Glomerular visceral epithelial cell (primary cell): ENCODE measurements around the gene SPEF1.
A peak's percentile ranks its signal among the peaks of the same experiment; 100 is the strongest.

Experiments used
- DNase-seq: peaks from one replicate; pipeline ENCODE4 v3.0.0-alpha.2; 2016; ENCODE audit errors: extremely low spot score

SPEF1 gene

GRCh38 chr20:3766422-3767109 is 14.7 kb downstream of the SPEF1 start:
- DNase-seq, result no peak

- DNase-seq, result no peak
Measured at GRCh38 chr20:3765171-3765882, 15.9 kb downstream of the SPEF1 start.

DNA sequence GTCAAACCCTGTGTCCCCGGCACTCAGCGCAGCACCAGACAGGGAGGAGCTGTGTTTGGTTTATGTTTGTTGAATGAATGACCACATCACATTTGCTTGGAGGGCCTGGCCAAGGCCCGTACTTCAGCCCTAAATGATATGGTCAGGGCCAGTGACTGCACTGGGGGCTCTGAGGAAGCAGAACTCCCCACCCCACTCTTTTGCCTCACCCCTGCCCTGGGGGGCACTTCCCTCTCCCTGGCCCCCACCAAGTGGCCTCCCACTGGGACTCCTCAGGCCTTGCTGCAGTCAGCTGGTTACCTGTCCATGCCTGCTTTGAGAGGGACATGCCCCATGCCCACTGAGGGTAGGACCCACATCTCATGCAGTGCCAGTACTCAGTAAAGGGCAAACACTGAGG is 16.6 kb downstream of the SPEF1 start:
- no peak for DNase-seq

GRCh38 chr20:3763671-3764601 is 17.3 kb downstream of the SPEF1 start:
- no peak for DNase-seq

- no peak for DNase-seq
Measured at GRCh38 chr20:3760655-3761348, 20.4 kb downstream of the SPEF1 start.

DNA sequence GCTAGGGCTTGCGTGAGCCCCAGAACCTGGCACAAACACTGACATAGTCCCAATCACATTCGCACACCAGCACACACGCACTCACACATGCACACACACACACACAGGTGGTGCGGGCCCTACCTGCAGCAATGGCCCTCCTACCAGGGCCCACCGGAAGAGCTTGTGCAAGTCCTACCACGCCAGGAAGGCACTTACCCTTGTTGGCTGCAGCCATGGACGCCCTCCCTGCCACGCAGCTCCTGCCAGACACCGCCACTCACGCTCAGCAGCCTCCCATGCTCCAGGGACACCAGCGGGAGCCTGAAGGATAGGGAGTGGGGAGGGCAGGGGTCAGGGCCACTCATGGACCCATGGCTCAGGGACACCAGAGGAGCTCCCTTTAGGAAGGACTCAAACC is 21.4 kb downstream of the SPEF1 start:
- no peak for DNase-seq

DNA sequence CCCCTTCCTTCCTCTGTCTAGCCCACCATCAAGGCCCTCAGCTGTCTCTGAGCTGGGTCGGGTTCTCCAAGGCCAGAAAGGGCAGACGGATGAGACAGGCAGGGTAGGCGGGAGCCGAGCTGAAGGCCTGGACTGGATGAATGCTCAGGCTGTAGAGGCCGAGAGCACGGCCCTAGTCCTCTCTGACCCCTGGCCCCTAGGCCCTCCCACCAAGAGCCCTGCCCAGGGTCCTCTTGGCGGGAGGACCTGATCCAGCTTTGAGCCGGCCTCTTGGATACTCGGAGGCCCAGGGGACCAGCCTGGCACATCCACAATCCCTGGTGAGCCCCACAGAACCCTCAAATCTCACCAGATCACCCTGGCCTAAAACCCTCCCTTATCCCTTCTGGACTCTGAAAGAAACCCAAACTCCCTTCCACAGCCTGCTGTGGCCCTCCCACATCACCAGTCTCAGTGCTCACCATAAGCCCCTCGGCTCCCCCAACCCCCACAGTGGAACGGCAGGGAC is 21.9 kb downstream of the SPEF1 start:
- no peak for DNase-seq

GRCh38 chr20:3758566-3758965 is 22.7 kb downstream of the SPEF1 start:
- DNase-seq, result no peak

DNA sequence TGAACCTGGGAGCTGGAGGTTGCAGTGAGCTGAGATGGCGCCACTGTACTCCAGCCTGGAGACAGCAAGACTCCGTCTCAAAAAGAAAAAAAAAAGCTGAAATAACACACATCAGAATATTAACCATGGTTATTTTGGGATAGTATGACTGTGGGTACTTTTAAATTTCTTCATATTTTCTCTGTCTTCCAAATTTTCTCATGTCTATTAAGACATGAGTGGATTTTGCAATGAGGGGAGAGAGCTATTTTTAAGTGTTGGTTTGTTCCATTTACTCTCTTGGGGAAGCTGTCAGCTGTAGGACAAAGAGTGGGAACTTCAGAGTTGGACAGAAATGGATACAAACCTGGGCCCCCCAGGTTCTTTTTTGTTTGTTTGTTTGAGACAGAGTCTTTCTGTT is 24.0 kb downstream of the SPEF1 start:
- no peak for DNase-seq

GRCh38 chr20:3755814-3756480 is 25.3 kb downstream of the SPEF1 start:
- DNase-seq, result no peak

DNA sequence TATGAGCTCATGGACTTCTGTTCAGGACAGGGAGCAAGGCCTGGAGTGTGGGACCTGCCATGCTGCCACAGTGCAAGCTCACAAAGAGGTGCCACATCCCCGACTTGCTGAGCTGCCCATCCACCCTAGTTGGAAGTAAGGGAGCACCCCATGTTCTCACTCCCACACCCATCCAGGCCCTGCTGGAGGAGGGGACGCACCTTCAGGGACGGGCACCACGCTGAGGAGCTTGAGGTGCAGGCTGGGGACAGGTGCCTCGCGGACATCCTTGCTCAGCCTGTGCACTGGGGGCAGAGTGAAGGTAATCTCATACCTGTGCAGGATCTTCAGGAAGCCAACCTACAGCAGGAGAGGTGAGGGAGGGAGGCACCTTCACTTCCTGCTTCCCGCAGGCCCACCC is 26.0 kb downstream of the SPEF1 start:
- DNase-seq, result no peak

DNA sequence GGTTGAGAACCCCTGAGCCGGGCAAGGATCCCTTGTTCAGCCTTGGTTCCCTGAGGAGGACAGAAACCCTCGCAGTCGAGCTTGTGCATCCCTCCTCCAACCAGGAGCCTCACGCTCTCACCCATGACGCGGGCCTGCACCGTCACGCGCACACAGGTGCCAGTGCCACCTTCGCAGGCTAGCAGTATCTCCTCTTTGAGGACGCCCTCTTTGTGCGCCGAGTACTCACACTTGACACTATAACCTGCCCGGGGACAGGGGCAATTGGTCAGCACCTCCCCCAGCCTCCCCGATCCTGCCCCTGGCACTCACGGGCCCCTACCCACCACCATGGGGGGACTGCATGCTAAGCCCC is 27.0 kb downstream of the SPEF1 start:
- DNase-seq, result no peak

GRCh38 chr20:3753501-3754275 is 27.6 kb downstream of the SPEF1 start:
- DNase-seq, result no peak

- peak; percentile 63 for DNase-seq
Measured at GRCh38 chr20:3753098-3753497, 28.1 kb downstream of the SPEF1 start.

DNA sequence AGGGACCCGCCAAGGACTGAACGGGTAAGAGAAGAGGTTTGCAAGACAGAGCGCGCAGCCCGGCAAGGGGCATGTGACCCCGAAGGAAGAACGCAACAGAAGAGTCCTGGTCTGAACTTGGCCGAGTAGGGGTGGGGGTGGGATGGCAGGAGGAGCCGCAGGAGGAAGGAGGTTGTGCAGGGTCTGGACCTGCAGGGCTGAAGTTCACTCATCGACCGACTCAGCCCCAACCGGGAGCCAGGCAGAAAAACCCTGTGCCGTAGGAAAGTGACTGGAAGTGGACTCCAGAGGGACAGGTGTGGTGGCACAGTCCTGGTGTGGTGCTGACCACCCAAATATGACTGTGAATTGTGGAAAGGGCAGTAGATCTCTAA is 28.9 kb downstream of the SPEF1 start:
- no peak for DNase-seq

GRCh38 chr20:3751675-3752385 is 29.4 kb downstream of the SPEF1 start:
- DNase-seq, result no peak

DNA sequence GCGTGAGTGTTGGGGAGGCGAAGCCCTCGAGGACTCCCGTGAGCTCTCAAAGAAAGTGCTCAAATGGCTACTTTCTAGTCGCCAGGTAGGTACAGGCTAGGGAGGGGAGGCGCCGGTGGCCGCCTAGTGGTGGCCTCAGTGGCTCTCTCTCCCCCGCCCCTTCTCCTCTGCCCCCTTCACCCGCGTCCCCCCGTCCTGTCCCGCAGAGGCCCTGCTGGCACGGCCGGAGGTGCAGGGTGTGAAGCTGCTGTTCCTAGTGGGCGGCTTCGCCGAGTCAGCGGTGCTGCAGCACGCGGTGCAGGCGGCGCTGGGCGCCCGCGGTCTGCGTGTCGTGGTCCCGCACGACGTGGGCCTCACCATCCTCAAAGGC is 30.0 kb downstream of the SPEF1 start:
- DNase-seq, result no peak

DNA sequence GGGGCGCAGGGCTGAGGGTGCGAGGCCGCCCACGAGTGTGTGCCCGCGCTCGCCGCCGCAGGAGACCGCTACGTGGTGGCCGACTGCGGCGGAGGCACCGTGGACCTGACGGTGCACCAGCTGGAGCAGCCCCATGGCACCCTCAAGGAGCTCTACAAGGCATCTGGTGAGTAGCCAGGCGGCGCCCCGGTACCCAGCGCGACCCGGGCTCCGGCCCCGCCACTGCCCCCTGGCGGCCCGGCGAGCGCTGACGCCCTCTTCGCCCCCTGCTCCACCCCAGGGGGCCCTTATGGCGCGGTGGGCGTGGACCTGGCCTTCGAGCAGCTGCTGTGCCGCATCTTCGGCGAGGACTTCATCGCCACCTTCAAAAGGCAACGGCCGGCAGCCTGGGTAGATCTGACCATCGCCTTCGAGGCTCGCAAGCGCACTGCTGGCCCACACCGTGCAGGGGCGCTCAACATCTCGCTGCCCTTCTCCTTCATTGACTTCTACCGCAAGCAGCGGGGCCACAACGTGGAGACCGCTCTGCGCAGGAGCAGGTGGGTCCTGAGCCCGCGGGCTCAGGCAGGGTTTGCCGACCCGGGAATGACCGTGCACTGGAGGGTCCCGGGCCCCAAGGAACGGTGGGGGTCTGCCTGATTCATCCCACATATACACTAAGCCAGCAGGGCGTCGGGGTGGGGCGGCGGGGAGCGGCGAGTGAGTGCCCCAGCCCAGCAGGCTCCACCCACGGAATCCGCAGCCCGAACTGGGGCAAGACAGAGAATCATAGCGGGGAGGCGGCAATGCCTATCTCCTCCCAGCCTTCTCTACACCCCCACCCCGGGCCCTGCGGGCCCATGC is 31.3 kb downstream of the SPEF1 start:
- DNase-seq, result peak; percentile 66

- no peak for DNase-seq
Measured at GRCh38 chr20:3749087-3749688, 32.1 kb downstream of the SPEF1 start.
